GM12878 (cell line): ENCODE results near the gene SSBP4. TPM values are rescaled to one million over a fixed set of nuclear protein-coding genes. Genes with fewer than 3 reads are reported as not detected.

ENCODE experiments used
- ATAC-seq: fragments of 200-7000 bp; cut with Tn5 transposase; 3 replicates; pipeline ENCODE4 v1.9.1; 2020; ENCODE audit warnings: mild to moderate bottlenecking, moderate library complexity
- BruUV-seq: library from RNA; stranded (reverse); fragments of 400-500 nt; replicated peaks from 2 replicates; lab custom pipeline; 2021; lab: Mats Ljungman, UMichigan
- CTCF ChIA-PET: fragments of 300-600 bp; sonication (Branson Sonifier 250); formaldehyde crosslinking; extraction: SDS; loops from one replicate; lab custom pipeline; 2021; ENCODE audit warnings: inconsistent platforms; lab: Yijun Ruan, JAX
- POLR2A ChIA-PET: fragments of 350-600 bp; formaldehyde crosslinking; extraction: SDS; loops from one replicate; lab custom pipeline; 2021; ENCODE audit warnings: inconsistent platforms; lab: Charles Lee
- RAD21 ChIA-PET: fragments of 300-600 bp; sonication (Branson Sonifier 250); formaldehyde crosslinking; loops from one replicate; lab custom pipeline; 2023; ENCODE audit warnings: antibody characterized with exemption; ENCODE audit not compliant: unreplicated experiment; lab: Charles Lee
- SMC1A ChIA-PET: fragments of 300-600 bp; sonication (Branson Sonifier 250); formaldehyde crosslinking; loops from one replicate; lab custom pipeline; 2023; ENCODE audit not compliant: unreplicated experiment, uncharacterized antibody; lab: Charles Lee
- DNase-seq: peaks from one replicate; pipeline ENCODE4 v3.0.0-alpha.2; 2011; ENCODE audit warnings: low read depth, low spot score
- FAIRE-seq: peaks from 3 replicates; lab custom pipeline; 2011; peaks lifted over from hg19 to GRCh38; lab: Jason Lieb, UNC
- H2AFZ ChIP-seq: 2 replicates; pipeline ENCODE4 v1.6.0; 2011; ENCODE audit warnings: low read depth, low read length, control low read depth; ENCODE audit not compliant: control insufficient read depth
- H3K27ac ChIP-seq: 2 replicates; pipeline ENCODE4 v1.5.1; 2011; ENCODE audit warnings: control low read depth; ENCODE audit not compliant: control insufficient read depth, insufficient read depth
- H3K27me3 ChIP-seq, 2 experiments: replicated peaks in 1 of 2; 2 replicates each; pipeline versions ENCODE4 v1.6.0 to v1.6.1; 2011; ENCODE audit warnings: low read length in 1 of 2; ENCODE audit not compliant: control insufficient read depth in 2 of 2, insufficient read depth in 2 of 2
- H3K36me3 ChIP-seq, 2 experiments: 2 replicates each; pipeline ENCODE4 v1.5.1; 2011; ENCODE audit warnings: low read length in 1 of 2; ENCODE audit not compliant: control insufficient read depth in 2 of 2, insufficient read depth in 2 of 2
- H3K4me1 ChIP-seq: 2 replicates; pipeline ENCODE4 v1.6.1; 2011; ENCODE audit warnings: mild to moderate bottlenecking, low read length, moderate library complexity, mixed read lengths; ENCODE audit not compliant: control insufficient read depth, insufficient read depth
- H3K4me2 ChIP-seq: 2 replicates; pipeline ENCODE4 v1.6.0; 2011; ENCODE audit warnings: control low read depth; ENCODE audit not compliant: control insufficient read depth, insufficient read depth
- H3K4me3 ChIP-seq: fragments of 200-600 bp; sonication (generic); 2 replicates; pipeline ENCODE4 v1.5.1; 2016
- H3K79me2 ChIP-seq: 2 replicates; pipeline ENCODE4 v1.6.0; 2011; ENCODE audit warnings: low read length; ENCODE audit not compliant: control insufficient read depth, insufficient read depth
- H3K9ac ChIP-seq: 2 replicates; pipeline ENCODE4 v1.8.0; 2011; ENCODE audit warnings: low read length, control low read depth, mixed read lengths; ENCODE audit not compliant: control insufficient read depth, insufficient read depth
- H3K9me3 ChIP-seq: replicated peaks from 3 replicates; pipeline ENCODE4 v1.5.1; 2011; ENCODE audit warnings: mild to moderate bottlenecking, low read length; ENCODE audit not compliant: control insufficient read depth, insufficient read depth
- H4K20me1 ChIP-seq: 2 replicates; pipeline ENCODE4 v1.6.0; 2011; ENCODE audit not compliant: control insufficient read depth, insufficient read depth
- BHLHE40 ChIP-seq, 2 experiments: fragments of 450-650 bp in 1 of 2; IDR thresholded peaks; 2 replicates each; pipeline ENCODE4 v1.6.1; 2011 to 2017; ENCODE audit warnings: low read depth in 2 of 2, borderline replicate concordance in 1 of 2, improper control_type of control experiment in 1 of 2, low read length in 1 of 2, mild to moderate bottlenecking in 1 of 2
- FOXK2 ChIP-seq: fragments of 450-650 bp; IDR thresholded peaks from 2 replicates; pipeline ENCODE4 v1.6.1; 2017; ENCODE audit warnings: mild to moderate bottlenecking, moderate library complexity
- SMAD5 ChIP-seq: IDR thresholded peaks from 2 replicates; pipeline ENCODE4 v1.6.1; 2016; ENCODE audit warnings: antibody characterized with exemption, low read depth
- WGBS: methylation state at CpG from one replicate; pipeline ENCODE4 v1.1.6; 2016; ENCODE audit warnings: low lambda C conversion rate; ENCODE audit not compliant: insufficient replicate concordance, insufficient coverage; ENCODE audit errors: missing lambda C conversion rate; 5-methylcytosine and 5-hydroxymethylcytosine counted together
- in situ Hi-C: fragments of 300-500 bp; cut with MboI; formaldehyde crosslinking; loops from 9 replicates; pipeline ENCODE4 v1.14.3; 2018; ENCODE audit warnings: mixed read lengths
- intact Hi-C: fragments of 100-400 bp; cut with micrococcal nuclease; formaldehyde crosslinking; loops from one replicate; pipeline ENCODE4 v1.14.2; 2022; ENCODE audit not compliant: unreplicated experiment
- polyA plus RNA-seq, 11 experiments: library from polyadenylated mRNA; depleted of rRNA in 4 of 11; unstranded in 6 of 11; stranded (reverse) in 5 of 11; fragments of >200 nt; fragmentation: Nextera tagmentation in 4 of 11; fragmentation: Illumina TruSeq in 1 of 11; extraction: Ambion mirVana in 4 of 11; extraction: Trizol in 1 of 11; gene quantifications; 1 replicate in 1 of 11; 2 replicates in 10 of 11; pipeline versions ENCODE4 v1.2.1 to v1.2.3, GENCODE V29; 2011 to 2016; ENCODE audit warnings: inconsistent platforms in 2 of 11, missing spikeins in 2 of 11, low read depth in 1 of 11
- total RNA-seq, 4 experiments: library from RNA; depleted of rRNA in 3 of 4; stranded (reverse); fragments of >200 nt in 3 of 4; fragmentation: Illumina TruSeq in 1 of 4; extraction: Trizol in 1 of 4; gene quantifications; 2 replicates each; pipeline versions ENCODE4 v1.2.1 to v1.2.3, GENCODE V29; 2013 to 2021
- TF ChIP-seq, protein P1 (sequence below): fragments of 450-650 bp; IDR thresholded peaks from 2 replicates; pipeline ENCODE4 v1.6.1; 2018; ENCODE audit warnings: mild to moderate bottlenecking, low read depth, moderate library complexity; ENCODE audit not compliant: partially characterized antibody

Gene SSBP4
- total and polyA plus RNA-seq, 10 of the 15 experiments (the other 5 are each of a cell fraction or from before 2014, with no cell fraction given): 0.37 to 150 (median 38.9) TPM

DNA sequence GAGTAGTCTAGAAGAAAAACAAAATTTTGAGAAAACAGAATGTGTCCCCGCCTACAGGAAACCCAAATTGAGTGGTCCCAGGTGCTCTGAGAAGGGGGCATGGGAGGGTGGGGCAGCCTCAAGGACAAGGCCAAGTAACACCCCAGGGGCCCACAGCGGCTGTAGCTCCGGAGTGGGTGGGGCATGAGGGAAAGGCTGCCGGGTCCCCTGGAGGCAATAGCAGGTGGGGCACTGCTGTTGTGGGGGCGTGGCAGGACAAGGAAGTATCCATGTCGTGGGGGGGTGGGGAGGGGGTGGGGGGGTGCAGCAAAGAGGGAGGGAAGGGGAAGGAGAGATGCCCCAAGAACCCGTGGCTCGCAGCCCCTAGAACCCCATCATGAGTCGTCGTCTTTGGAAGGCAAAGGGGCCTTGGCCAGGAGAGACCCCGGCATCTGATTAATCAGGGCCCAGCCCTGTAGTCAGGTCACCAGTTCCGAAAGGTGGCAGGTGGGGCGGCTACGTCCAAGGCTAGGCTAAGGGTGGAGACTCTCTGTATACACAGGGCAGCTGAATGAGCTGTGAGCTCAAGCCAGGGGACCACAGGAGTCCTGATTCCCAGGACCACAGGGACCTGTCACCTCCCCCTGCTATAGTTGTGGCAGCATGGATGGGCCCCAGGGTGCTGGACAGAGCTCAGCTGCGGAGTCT is 26.2 kb downstream of the SSBP4 start:
- POLR2A ChIA-PET: no interaction called here
- FAIRE-seq: no peak

More for the DNA sequence above, 26.2 kb downstream of the SSBP4 start:
- 95% methylated on average over 11 of the region's 15 CpGs for WGBS
- DNase-seq (no peak), ATAC-seq (no peak)
- ChIA-PET SMC1A (no interaction called here), RAD21 (no interaction called here), CTCF (no interaction called here)
- TF ChIP-seq SMAD5 (no peak), BHLHE40 (IDR thresholded peaks at IDR 0.05; ENCODE audit: borderline replicate concordance in 1 of 2, low read depth in 2 of 2, low read length in 1 of 2) (no peak), FOXK2 (no peak)
- TF ChIP-seq, protein P1, sequence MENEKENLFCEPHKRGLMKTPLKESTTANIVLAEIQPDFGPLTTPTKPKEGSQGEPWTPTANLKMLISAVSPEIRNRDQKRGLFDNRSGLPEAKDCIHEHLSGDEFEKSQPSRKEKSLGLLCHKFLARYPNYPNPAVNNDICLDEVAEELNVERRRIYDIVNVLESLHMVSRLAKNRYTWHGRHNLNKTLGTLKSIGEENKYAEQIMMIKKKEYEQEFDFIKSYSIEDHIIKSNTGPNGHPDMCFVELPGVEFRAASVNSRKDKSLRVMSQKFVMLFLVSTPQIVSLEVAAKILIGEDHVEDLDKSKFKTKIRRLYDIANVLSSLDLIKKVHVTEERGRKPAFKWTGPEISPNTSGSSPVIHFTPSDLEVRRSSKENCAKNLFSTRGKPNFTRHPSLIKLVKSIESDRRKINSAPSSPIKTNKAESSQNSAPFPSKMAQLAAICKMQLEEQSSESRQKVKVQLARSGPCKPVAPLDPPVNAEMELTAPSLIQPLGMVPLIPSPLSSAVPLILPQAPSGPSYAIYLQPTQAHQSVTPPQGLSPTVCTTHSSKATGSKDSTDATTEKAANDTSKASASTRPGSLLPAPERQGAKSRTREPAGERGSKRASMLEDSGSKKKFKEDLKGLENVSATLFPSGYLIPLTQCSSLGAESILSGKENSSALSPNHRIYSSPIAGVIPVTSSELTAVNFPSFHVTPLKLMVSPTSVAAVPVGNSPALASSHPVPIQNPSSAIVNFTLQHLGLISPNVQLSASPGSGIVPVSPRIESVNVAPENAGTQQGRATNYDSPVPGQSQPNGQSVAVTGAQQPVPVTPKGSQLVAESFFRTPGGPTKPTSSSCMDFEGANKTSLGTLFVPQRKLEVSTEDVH: no peak
- Histone ChIP-seq H3K4me1 (peaks cover 3% of the 10 kb centered on the region; the same call in 1 of the 2 replicates), H3K9ac (no peak overlapping the region), H3K27ac (no peak overlapping the region), H3K4me2 (no peak overlapping the region), H3K9me3 (no peaks in the 10 kb centered on the region), H3K36me3 (peaks cover 18 to 39% of the 10 kb centered on the region in 2 experiments; a peak in 3 of 4 replicates), H3K79me2 (no peaks in the 10 kb centered on the region), H3K4me3 (no peak overlapping the region), H4K20me1 (no peaks in the 10 kb centered on the region; the same call in 1 of the 2 replicates), H3K27me3 (no peaks in the 10 kb centered on the region), H2AFZ (no peak overlapping the region)
- intact Hi-C loops (no loop called here), in situ Hi-C loops (no loop called here)
- BruUV-seq: no TSS peak
